Esophagus squamous epithelium (tissue), 5 donors: Measurements from ENCODE around the gene FGF23. TPM values are rescaled to one million over a fixed set of nuclear protein-coding genes. Genes with fewer than 3 reads are reported as not detected.

ENCODE experiments used
- DNase-seq: peaks from one replicate; lab custom pipeline; 2025; lab: John Stamatoyannopoulos, UW
- H3K27ac ChIP-seq, 4 donors: fragments of 200-600 bp; sonication (generic); one replicate each; pipeline ENCODE4 v1.5.1; 2016 to 2019; ENCODE audit warnings: mild to moderate bottlenecking in 1 of 4
- H3K27me3 ChIP-seq, 4 donors: fragments of 200-600 bp; sonication (generic); 1 replicate in 3 of 4; 2 replicates in 1 of 4; pipeline versions ENCODE4 v1.5.1 to v1.6.0; 2017 to 2021; ENCODE audit warnings: antibody characterized with exemption in 1 of 4
- H3K36me3 ChIP-seq, 3 donors: fragments of 200-600 bp; sonication (generic); one replicate each; pipeline ENCODE4 v1.5.1; 2016 to 2019
- H3K4me1 ChIP-seq, 3 donors: fragments of 200-600 bp; sonication (generic); one replicate each; pipeline ENCODE4 v1.5.1; 2017 to 2019
- H3K4me3 ChIP-seq, 4 donors: fragments of 200-600 bp; sonication (generic); 1 replicate in 3 of 4; 2 replicates in 1 of 4; pipeline ENCODE4 v1.5.1; 2016 to 2019; ENCODE audit warnings: mild to moderate bottlenecking in 2 of 4, moderate library complexity in 1 of 4
- H3K9me3 ChIP-seq, 3 donors: fragments of 200-600 bp; sonication (generic); one replicate each; pipeline ENCODE4 v1.5.1; 2016 to 2019
- CTCF ChIP-seq, 6 experiments: fragments of 450-650 bp in 4 of 6; fragments of 200-600 bp in 2 of 6; sonication (generic) in 2 of 6; IDR thresholded peaks; one replicate each; pipeline ENCODE4 v1.5.1; 2016 to 2019; ENCODE audit warnings: antibody characterized with exemption in 6 of 6, mild to moderate bottlenecking in 4 of 6, moderate library complexity in 4 of 6
- POLR2A ChIP-seq, 4 donors: fragments of 450-650 bp; IDR thresholded peaks; one replicate each; pipeline ENCODE4 v1.6.1; 2017; ENCODE audit warnings: antibody characterized with exemption in 4 of 4, mild to moderate bottlenecking in 4 of 4, moderate library complexity in 3 of 4
- WGBS, 2 donors: methylation state at CpG; one replicate each; pipeline ENCODE4 v1.1.5; 2018; 5-methylcytosine and 5-hydroxymethylcytosine counted together
- intact Hi-C: fragments of 100-400 bp; cut with DNase I; formaldehyde crosslinking; loops from one replicate; pipeline ENCODE4 v1.15.0; 2022
- total RNA-seq, 4 donors: library from RNA; depleted of rRNA; stranded (reverse); fragments of >200 nt; gene quantifications; one replicate each; pipeline ENCODE4 v1.1.0, GENCODE V29; 2016
- donor health status: DM: yes; HTN: yes; CAD: no.

The FGF23 gene
- total RNA-seq, 4 donors from 2014 or later, result not detected

- WGBS, 2 donors, result 71 to 82% methylated on average over 1 of the region's 1 CpG
- Histone ChIP-seq H3K9me3 (no peaks in the 10 kb centered on the region), H3K27ac (no peak overlapping the region), H3K36me3 (no peaks in the 10 kb centered on the region), H3K4me1 (no peaks in the 10 kb centered on the region), H3K27me3 (peaks cover 0 to 44% (median 0%) of the 10 kb centered on the region in 4 donors), H3K4me3 (no peak overlapping the region)
- no peak for DNase-seq
- TF ChIP-seq POLR2A (IDR thresholded peaks at IDR 0.05) (no peak), CTCF (IDR thresholded peaks at IDR 0.05) (no peak)
- intact Hi-C loops, result no loop called here
Measured at GRCh38 chr12:4378772-4379171, 740 bp downstream of the FGF23 start.

GRCh38 chr12:4375449-4375848 is 4.1 kb downstream of the FGF23 start:
- Histone ChIP-seq H3K4me3 (no peak overlapping the region), H3K27me3 (peaks cover 0 to 26% (median 0%) of the 10 kb centered on the region in 4 donors), H3K9me3 (no peaks in the 10 kb centered on the region), H3K4me1 (no peaks in the 10 kb centered on the region), H3K27ac (no peak overlapping the region), H3K36me3 (no peaks in the 10 kb centered on the region)
- TF ChIP-seq POLR2A (IDR thresholded peaks at IDR 0.05) (no peak), CTCF (IDR thresholded peaks at IDR 0.05) (no peak)
- intact Hi-C loops, result no loop called here
- WGBS, 2 donors, result 75 to 87% methylated on average over 6 of the region's 6 CpGs
- no peak for DNase-seq

- TF ChIP-seq POLR2A (IDR thresholded peaks at IDR 0.05) (no peak), CTCF (IDR thresholded peaks at IDR 0.05) (no peak)
- Histone ChIP-seq H3K4me3 (no peak overlapping the region), H3K9me3 (no peaks in the 10 kb centered on the region), H3K4me1 (no peaks in the 10 kb centered on the region), H3K27ac (no peak overlapping the region), H3K36me3 (no peaks in the 10 kb centered on the region), H3K27me3 (peaks cover 0 to 15% (median 0%) of the 10 kb centered on the region in 4 donors)
- DNase-seq, result no peak
- intact Hi-C loops, result no loop called here
- WGBS, 2 donors, result 78 to 92% methylated on average over 2 of the region's 2 CpGs
Measured at GRCh38 chr12:4372653-4373052, 6.9 kb downstream of the FGF23 start.

- 90 to 93% methylated on average over 5 to 6 of the region's 31 CpGs for WGBS, 2 donors
- Histone ChIP-seq H3K27ac (no peak overlapping the region), H3K4me1 (no peaks in the 10 kb centered on the region), H3K4me3 (no peak overlapping the region), H3K36me3 (no peaks in the 10 kb centered on the region), H3K9me3 (no peaks in the 10 kb centered on the region), H3K27me3 (peaks cover 0 to 13% (median 0%) of the 10 kb centered on the region in 4 donors)
- no peak for TF ChIP-seq POLR2A (IDR thresholded peaks at IDR 0.05)
- no peak for TF ChIP-seq CTCF (IDR thresholded peaks at IDR 0.05)
- no peak for DNase-seq
- intact Hi-C loops, result no loop called here
Measured at GRCh38 chr12:4370265-4370664, 9.2 kb downstream of the FGF23 start.

GRCh38 chr12:4369548-4369947 is 10.0 kb downstream of the FGF23 start:
- Histone ChIP-seq H3K9me3 (no peaks in the 10 kb centered on the region), H3K27ac (no peak overlapping the region), H3K4me3 (no peak overlapping the region), H3K27me3 (peaks cover 0 to 11% (median 0%) of the 10 kb centered on the region in 4 donors), H3K4me1 (no peaks in the 10 kb centered on the region), H3K36me3 (no peaks in the 10 kb centered on the region)
- DNase-seq, result no peak
- WGBS, 2 donors, result 87 to 95% methylated on average over 4 of the region's 4 CpGs
- TF ChIP-seq CTCF (IDR thresholded peaks at IDR 0.05), result no peak
- intact Hi-C loops, result no loop called here
